ENCODE data around the gene ZNF225.
"Not testable (repeated sequence)": the region's sequence is repeated elsewhere in the genome, so short reads cannot be mapped to it uniquely, and the experiment has no call there.

The ZNF225 gene

DNA sequence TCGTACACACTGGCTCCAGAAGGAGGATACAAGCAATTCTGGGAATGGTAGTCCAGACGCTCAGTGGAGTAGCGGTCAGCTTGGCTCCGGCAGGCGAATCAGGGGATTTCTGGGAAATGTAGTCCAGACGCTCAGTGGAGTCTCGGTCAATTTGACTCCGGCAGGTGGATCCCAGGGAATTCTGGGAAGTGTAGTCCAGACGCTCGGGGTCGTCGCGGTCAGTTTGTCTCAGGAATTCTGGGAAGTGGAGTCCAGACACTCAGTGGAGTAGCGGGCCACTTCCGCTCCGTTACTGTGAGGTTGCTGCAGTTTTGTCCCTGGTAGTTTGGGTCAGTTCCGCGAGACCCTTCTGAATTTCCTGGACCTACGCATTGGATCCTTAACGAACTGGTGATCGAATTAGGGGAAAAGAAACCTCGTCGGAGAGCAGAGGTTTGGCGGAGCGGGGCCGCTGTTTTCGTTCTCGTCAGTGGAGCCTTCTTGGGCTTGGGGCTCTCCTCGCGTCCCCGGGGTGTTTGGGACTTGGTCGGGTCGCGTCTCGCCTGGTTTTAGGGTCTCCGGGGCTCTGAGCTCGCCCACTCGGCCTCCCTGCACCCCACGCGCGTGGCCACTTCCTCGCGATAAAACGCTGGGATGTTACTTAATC, at the start of gene ZNF225:
Gene ZNF225, plus strand, starts transcription at position 262 of the 646 bp plus-strand sequence. CDS start 2,429 bp downstream, outside the sequence.
- DNase-seq: peak; percentile 94

DNA sequence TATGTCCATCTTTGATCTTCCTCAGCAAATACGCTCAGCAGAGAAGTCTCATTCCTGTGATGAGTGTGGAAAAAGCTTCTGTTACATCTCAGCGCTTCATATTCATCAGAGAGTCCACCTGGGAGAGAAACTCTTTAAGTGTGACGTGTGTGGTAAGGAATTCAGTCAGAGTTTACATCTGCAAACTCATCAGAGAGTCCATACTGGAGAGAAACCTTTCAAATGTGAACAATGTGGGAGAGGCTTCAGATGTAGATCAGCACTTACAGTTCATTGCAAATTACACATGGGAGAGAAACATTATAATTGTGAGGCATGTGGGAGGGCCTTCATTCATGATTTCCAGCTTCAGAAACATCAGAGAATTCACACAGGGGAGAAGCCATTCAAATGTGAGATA, 46.9 kb upstream of the ZNF225 start:
- no peak for DNase-seq

DNA sequence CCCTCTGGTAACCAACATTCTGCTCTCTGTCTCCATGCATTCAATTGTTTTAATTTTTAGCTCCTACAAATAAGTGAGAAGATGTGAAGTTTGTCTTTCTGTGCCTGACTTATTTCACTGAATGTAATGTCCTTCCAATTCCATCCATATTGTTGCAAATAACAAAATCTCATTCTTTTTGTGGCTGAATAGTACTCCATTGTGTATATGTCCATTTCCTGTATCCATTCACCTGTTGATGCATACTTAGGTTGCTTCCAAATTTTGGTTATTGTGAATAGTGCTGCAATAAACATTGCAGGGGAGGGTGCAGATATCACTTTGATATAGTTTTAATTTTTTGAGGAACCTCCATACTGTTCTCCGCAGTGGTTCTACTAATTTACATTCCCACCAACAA, 43.8 kb upstream of the ZNF225 start:
- no peak for DNase-seq

DNA sequence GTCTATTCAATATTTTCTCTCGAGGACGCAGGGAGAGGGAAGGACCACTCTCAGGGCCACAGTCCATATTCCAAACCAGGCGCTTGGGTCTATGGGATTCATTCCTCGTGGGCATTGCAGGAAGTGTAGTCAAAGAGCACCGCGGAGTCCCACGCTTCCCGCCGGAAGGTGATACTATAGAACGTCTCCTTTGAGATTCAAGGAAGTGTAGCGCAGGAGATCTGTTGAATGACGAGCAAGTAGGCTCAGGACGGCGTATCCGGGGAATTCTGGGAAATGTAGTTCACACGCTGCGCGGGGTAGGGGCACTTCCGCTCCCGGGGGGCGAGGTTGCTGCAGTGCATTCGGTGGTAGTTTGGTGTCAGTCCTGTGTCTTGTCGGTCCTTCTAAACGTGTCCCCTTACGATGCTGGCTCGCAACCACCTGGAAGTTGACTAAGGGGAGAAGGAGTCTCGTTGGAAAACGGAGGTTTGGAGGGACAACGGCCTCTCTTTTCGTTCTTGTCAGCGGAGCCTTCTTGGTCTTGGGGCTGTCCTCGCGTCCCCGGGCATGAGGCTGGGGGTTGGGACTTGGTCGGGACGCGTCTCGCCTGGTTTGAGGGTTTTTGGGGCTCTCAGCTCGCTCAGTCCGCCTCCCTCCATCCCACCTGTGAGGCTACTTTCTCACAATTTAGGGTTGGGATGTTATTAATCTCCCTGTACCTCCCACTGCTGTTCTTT, 41.2 kb upstream of the ZNF225 start, which contains the start of gene ZNF284:
Gene ZNF284, plus strand, starts transcription at position 336 of the 719 bp plus-strand sequence. CDS start 4,231 bp downstream, outside the sequence.
- DNase-seq: peak; percentile 88

DNA sequence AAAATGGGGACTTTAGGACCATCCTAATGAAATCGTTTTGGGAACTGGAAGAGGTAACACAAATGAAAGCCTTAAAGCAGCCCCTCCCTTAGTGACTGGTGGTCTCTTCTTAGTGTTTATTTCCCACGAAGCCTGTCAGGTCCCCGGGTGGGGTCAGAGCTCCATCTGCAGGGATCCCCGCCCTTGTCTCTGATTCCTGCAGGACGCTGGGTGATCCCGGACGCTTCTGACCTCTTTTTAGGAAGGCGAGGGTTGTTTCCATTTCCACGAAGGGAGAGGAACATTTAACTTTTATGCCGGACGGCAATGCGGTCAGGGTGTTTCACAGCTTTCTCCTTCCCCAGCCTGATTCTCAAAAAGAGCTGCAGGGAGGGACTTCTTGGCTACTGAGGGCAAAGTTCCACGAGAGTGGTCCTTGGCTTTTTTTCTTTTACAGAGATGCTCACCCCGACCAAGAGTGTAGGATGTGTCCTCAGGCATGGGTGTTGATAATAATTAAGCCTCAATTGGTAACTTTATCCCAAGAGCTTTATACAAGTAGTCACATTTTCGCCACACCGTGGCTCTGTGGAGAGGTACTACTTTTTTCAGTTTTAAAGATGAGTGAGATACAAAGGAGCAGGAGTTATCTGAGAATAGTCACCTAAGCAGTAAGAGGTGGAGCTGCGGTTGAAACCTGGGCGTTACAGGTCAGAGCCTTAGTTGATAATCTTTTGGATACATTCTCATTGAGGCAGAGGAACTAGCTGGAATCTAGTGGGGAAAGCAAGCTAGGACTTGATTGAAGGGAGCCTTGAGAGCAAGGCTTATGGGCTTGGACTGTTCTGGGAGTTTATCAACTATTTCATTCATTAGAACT, 40.4 kb upstream of the ZNF225 start:
- no peak for DNase-seq

DNA sequence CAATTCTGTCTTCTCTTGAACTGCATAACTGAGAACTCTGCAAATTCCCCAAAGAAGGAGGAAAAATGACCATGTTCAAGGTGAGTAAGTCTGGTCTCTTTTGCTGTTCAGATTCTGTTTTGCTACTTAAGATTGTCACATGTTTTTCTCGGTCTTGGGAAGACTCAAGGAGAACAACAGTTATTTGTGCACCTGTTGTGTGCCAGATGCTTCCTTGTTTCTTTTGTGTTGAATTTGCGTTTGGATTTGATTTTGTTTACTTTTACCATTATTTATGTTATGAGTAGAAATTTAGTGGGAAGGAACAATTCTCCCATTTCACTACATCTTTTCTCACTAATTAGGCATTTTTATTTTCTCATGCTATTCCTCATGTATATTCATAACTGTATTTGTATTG, 36.9 kb upstream of the ZNF225 start:
- DNase-seq: no peak

DNA sequence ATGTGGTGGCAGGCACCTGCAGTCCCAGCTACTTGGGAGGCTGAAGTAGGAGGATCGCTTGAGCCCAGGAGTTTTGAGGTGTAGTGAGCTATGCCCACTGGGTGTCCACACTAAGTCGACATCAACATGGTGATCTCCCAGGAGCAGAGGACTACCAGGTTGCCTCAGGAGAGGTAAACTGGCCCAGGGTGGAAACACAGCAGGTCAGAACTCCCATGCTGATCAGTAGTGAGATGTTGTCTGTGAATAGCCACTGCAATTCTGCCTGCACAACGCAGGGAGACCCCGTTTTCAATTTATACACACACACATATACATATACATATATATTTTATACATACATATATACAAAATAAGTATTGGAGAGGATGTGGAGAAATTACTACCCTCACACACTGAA, 21.1 kb upstream of the ZNF225 start:
- no peak for DNase-seq

DNA sequence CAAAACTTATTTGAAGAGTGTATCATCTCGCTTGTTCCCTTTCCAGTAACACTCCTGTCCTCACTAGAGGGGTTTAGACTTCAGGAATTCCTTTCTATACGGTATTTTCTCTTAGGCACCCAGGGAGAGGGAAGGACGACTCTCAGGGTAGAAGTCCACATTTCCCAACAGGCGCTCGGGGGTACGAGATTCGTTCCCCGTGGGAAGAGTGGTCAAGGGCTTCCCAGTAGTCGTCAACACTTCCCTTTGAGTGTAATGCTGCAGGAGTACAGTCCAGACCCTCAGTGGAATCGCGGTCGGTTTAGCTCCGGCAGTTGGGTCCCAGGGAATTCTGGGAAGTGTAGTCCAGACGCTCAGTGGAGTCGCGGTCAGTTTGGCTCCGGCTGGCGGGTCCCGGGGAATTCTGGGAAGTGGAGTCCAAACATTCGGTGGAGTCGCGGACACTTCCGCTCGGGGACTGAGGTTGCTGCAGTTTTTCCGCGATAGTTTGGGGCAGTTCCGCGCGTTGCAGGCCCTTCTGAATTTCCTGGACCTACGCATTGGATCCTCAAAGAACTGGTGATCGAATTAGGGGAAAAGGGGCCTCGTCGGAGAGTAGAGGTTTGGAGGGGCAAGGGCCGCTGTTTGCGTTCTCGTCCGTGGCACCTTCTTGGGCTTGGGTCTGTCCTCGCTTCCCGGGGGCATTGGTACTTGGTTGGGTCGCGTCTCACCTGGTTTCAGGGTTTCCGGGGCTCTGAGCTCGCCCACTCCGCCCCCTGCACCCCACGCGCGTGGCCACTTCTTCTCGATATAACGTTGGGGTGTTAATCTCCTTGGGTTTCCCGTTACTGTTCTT, 19.1 kb upstream of the ZNF225 start, which contains the start of gene ZNF224:
Gene ZNF224, plus strand, starts transcription at position 431 of the 835 bp plus-strand sequence. CDS start 3,513 bp downstream, outside the sequence.
- DNase-seq: peak; percentile 90

DNA sequence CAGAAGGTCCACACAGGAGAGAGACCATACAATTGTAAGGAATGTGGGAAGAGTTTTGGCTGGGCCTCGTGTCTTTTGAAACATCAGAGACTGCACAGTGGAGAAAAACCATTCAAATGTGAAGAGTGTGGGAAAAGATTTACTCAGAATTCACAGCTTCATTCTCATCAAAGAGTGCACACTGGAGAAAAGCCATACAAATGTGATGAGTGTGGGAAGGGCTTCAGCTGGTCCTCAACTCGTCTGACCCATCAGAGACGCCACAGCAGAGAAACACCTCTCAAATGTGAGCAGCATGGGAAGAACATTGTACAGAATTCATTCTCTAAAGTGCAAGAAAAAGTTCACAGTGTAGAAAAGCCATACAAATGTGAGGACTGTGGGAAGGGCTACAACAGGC, 5.4 kb upstream of the ZNF225 start:
- no peak for DNase-seq

DNA sequence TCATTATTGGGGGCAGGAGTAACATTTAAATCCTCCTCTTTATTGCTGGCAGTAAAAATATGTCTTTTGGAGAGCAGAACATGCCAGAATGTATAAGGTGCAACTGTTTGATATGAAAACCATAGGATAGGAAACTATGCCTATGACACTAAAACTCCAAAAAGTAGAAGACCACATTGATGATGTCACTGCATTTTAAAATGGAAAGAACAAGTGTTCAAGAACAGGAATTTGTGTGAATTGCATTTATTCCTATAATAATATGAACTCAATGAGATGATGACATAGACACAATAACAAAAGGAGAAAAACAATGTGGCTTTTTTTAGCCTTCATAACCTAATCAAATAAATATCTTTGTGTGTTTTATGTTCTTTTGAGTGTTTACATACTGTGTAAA, 3.7 kb upstream of the ZNF225 start:
- no peak for DNase-seq

DNA sequence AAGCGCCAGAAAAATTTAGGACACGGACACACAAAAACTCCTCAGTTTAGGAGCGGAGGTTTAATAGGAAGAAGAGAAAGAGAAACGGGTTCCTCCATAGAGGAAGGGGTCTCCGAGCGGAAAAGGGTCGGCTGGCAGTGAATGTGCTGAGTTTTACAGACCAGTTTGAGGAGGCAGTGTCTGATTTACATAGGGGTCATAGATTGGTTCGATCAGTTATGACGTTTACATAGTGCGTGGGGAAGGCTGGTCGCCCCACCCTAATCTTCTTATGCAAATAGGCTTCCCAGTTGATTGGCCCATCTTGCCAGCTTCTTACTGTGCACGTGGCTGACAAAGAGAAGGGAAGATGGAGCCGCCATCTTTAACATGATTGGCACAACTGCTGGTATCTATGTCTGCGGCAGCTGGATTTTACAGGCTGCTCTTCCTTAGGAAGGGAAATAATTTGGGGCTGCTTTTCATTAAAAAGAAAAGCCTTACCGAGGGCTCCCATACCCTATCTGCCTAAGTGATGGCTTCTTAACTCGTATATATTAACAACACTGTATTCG, 1.2 kb upstream of the ZNF225 start:
- DNase-seq: no peak

DNA sequence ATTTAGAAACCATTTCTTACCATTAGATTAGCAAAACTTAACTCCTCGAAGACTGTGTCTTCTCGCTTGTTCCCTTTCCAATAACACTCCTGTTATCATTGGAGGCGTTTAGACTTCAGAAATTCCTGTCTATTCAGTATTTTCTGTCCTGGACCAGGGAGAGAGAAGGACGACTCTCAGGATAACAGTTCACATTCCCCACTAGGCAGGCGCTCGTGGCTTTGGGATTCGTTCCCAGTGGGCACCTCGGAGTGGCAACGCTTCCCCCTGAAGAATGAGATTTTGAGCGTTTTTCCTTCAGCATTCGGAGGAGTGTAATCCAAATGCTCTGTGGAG, 429 bp upstream of the ZNF225 start:
- no peak for DNase-seq

DNA sequence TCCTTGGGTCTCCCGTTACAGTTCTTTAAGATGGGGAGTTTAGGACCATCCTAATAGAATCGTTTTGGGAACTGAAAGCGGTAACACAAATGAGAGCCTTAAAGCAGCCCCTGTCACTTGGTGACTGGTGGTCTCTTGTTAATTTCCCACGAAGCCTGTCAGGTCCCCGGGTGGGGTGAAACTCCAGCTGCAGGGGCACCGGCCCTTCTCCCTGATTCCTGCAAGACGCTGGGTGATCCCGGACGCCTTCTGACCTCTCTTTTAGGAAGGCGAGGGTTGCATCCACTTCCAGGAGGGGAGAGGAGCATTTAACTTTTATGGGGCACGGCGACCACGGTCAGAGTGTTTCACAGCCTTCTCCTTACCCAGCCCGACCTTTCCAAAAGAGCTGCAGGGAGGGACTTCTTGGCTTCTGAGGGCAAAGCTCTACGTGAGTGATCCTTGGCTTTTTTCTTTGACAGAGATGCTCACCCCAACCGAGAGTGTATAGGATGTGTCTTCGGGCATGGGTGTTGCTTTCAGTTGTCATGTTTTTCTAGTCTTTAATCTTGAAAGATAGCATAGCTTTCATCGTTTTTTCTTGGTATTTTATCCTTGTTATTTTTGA, 688 bp downstream of the ZNF225 start:
- no peak for DNase-seq

DNA sequence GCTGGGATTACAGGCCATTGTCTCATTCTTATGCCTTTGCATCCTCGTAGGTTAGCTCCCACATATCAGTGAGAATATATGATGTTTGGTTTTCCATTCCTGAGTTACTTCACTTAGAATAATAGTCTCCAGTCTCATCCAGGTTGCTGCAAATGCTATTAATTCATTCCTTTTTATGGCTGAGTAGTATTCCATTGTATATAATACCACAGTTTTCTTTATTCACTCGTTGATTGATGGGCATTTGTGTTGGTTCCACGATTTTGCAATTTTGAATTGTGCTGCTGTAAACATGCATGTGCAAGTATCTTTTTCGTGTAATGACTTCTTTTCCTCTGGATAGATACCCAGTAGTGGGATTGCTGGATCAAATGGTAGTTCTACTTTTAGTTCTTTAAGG, 8.0 kb downstream of the ZNF225 start:
- not testable (repeated sequence) for DNase-seq

DNA sequence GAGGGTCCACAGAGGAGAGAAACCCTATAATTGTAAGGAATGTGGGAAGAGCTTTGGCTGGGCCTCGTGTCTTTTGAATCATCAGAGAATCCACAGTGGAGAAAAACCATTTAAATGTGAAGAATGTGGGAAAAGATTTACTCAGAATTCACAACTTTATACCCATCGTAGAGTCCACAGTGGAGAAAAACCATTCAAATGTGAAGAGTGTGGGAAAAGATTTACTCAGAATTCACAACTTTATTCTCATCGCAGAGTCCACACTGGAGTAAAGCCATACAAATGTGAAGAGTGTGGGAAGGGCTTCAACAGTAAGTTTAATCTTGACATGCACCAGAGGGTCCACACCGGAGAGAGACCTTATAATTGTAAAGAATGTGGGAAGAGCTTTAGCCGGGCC, 18.8 kb downstream of the ZNF225 start:
- no peak for DNase-seq

DNA sequence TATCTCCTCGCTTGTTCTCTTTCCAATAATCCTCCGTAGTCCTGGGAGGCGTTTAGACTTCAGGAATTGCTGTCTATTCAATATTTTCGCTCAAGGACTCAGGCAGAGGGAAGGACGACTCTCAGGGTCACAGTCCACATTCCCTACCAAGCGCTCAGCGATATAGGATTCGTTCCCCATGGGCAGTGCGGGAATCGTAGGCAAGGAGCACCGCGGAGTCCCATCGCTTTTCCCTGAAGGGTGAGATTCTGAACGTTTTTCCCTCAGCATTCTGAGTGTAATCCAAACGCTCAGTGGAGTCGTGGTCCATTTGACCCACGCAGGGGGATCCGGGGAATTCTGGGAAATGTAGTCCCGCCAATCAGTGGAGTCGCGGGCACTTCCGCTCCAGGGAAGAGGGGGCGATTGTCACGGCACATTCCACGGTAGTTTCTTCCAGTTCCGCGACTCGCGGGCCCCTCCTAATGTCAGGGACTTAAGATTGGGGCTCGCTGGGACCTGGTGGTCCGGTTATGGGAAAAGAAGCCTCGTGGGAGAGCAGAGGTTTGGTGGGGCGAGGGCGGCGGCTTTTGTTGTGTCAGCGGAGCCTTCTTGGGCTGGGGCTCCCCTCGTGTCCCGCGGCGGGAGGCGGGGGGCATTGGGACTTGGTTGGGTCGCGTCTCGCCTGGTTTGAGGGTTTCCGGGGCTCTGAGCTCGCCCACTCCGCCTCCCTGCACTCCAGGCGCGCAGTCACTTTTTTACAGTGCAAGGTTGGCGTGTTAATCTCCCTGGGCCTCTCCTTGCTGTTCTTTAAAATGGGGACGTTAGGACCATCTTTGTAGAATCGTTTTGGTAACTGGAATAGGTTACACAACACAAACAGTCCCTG, 28.2 kb downstream of the ZNF225 start, which contains the start of gene ZNF234:
Gene ZNF234, plus strand, starts transcription at position 364 of the 868 bp plus-strand sequence. CDS start 3,079 bp downstream, outside the sequence.
- peak; percentile 78 for DNase-seq

DNA sequence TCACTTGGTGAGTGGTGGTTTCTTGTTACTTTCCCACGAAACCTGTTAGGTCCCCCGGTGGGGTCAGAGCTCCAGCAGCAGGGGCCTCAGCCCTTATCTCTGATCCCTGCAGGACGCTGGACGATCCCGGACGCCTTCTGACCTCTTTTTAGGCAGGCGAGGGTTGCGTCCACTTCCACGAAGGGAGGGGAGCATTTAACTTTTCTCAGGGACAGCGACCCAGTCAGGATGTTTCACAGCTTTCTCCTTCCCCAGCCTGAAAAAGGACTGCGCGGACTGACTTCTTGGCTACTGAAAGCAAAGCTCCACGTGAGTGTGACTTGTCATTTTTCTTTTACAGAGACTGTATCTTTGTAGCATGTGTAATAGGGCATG, 28.8 kb downstream of the ZNF225 start:
- DNase-seq: no peak

DNA sequence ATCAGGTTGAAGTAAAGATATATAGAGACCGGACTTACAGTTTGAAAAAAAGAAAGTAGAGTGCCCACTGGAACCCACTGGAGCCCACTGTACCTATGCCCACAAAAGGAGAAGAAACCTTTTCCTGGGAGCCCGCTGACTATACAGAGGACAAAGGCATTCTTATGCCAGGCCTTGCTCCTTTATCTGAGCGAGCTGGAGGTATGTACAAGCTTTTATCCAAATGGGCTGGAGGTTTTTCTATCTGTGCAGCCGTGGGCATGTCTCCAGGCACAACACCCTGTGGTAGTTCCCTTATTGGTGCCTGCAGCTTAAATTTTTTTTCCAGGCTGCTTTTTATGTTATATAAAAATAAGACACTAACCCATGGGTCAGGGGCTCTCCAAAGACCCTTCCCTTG, 36.6 kb downstream of the ZNF225 start:
- DNase-seq: no peak

DNA sequence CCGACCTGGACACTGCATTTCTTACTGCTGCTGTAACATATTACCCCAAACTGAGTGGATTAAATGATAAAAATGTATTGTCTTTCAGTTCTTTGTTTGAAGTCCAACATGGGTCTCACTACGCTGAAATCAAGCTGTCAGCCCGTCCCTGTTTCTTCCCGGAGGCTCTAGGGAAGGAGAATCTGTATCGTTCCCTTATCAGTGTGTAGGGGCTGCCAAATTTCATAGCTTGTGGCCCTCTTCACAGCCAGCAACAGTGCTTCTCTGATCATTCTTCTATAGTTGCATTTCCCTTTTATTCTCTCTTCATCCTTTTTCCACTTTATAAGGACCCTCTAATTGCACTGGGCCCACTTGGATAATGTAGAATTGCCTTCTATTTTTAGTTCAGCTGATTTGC, 38.3 kb downstream of the ZNF225 start:
- DNase-seq: no peak

DNA sequence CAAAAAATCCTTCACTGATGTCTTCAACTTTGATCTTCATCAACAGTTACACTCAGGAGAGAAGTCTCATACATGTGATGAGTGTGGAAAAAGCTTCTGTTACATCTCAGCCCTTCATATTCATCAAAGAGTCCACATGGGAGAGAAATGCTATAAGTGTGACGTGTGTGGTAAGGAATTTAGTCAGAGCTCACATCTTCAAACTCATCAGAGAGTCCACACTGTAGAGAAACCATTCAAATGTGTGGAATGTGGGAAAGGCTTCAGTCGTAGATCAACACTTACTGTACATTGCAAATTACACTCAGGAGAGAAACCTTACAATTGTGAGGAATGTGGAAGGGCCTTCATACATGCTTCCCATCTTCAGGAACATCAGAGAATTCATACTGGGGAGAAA, 43.3 kb downstream of the ZNF225 start:
- DNase-seq: no peak

DNA sequence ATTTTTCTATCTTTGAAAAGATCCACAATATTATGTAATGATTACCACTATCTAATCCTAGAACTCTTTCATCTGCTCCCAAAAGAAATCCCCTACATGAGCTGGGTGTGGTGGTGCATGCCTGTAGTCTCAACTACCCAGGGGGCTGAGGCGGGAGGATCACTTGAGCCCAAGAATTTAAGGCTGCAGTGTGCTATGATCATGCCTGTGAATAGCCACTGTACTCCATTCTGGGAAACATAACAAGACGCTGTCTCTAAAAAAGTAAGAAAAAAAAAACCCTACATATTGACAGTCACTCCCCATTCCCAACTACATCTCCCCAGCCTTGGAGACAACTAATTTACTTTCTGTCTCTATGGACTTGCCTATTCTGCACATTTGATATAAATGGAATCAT, 50.6 kb downstream of the ZNF225 start:
- no peak for DNase-seq

All from NCI-H345 (cell line).